Neutrophil (primary cell): ENCODE data around the gene CFAP61.

Experiments
- H3K27ac ChIP-seq: fragments of 200-600 bp; sonication (generic); 2 replicates; pipeline ENCODE4 v1.5.1; 2016; ENCODE audit warnings: mild to moderate bottlenecking, moderate library complexity
- H3K27me3 ChIP-seq: fragments of 200-600 bp; sonication (generic); 2 replicates; pipeline ENCODE4 v1.6.0; 2016; ENCODE audit warnings: mild to moderate bottlenecking
- H3K36me3 ChIP-seq: fragments of 200-600 bp; sonication (generic); 2 replicates; pipeline ENCODE4 v1.5.1; 2017
- H3K4me1 ChIP-seq, 2 experiments: fragments of 200-600 bp in 1 of 2; sonication (generic) in 1 of 2; 1 replicate in 1 of 2; 2 replicates in 1 of 2; pipeline versions ENCODE4 v1.5.1 to v1.6.1; 2013 to 2016; ENCODE audit warnings: low read depth in 1 of 2, low read length in 1 of 2, mild to moderate bottlenecking in 1 of 2, moderate library complexity in 1 of 2; ENCODE audit not compliant: control insufficient read depth in 1 of 2, insufficient read depth in 1 of 2
- H3K4me3 ChIP-seq, 2 experiments: fragments of 200-600 bp in 1 of 2; sonication (generic) in 1 of 2; 1 replicate in 1 of 2; 2 replicates in 1 of 2; pipeline ENCODE4 v1.5.1; 2013 to 2016; ENCODE audit warnings: low read depth in 1 of 2, low read length in 1 of 2, mild to moderate bottlenecking in 1 of 2, moderate library complexity in 1 of 2
- H3K9me3 ChIP-seq: fragments of 200-600 bp; sonication (generic); 2 replicates; pipeline ENCODE4 v1.5.1; 2016
- CTCF ChIP-seq: fragments of 200-600 bp; sonication (generic); IDR thresholded peaks from 2 replicates; pipeline ENCODE4 v1.5.1; 2016; ENCODE audit warnings: antibody characterized with exemption

CFAP61 gene

DNA sequence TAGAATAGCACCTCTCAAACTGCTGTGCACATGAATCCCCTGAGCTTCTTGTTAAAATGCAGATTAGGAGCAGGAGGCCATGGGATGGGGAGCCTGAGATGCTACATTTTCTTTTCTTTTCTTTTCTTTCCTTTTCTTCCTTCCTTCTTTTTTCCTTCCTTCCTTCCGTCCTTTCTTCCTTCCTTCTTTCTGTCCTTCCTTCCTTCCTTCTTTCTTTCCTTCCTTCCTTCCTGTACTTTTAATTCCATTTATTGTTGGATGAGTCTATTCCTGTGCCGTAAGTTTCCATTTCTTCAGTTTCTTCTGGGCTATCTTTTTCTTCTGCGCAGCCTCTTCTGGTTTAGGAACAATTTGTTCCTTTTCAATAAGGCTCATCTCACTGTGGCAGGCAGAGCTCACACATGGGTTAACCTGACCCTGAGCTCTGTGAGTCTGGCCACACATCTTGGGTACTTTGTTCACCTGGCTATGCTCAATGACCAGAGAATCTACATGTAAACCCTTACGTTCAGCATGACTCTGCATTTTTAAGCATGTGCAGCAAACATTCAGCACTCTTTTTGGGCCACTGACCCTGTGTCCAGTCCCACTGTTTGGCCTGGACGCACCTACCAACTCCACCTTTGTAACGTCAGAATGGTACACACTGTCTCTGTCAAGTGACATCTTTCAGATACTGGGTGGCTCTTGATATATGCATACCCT, 200.9 kb downstream of the CFAP61 start:
- TF ChIP-seq CTCF = no peak
- no peaks in the 10 kb centered on the region for H3K9me3 ChIP-seq
- no peaks in the 10 kb centered on the region for H3K36me3 ChIP-seq
- H3K4me3 ChIP-seq = no peak overlapping the region
- peaks cover 6 to 14% of the 10 kb centered on the region in 2 experiments for H3K4me1 ChIP-seq
- H3K27ac ChIP-seq = no peak overlapping the region
- H3K27me3 ChIP-seq = no peaks in the 10 kb centered on the region

- no peak overlapping the region for H3K27ac ChIP-seq
- TF ChIP-seq CTCF = no peak
- H3K4me1 ChIP-seq = peaks cover 6 to 12% of the 10 kb centered on the region in 2 experiments
- no peaks in the 10 kb centered on the region for H3K27me3 ChIP-seq
- H3K4me3 ChIP-seq = no peak overlapping the region
- H3K36me3 ChIP-seq = no peaks in the 10 kb centered on the region
- H3K9me3 ChIP-seq = no peaks in the 10 kb centered on the region
Measured at GRCh38 chr20:20253744-20254330, 201.5 kb downstream of the CFAP61 start.

- H3K9me3 ChIP-seq = no peaks in the 10 kb centered on the region
- no peak for TF ChIP-seq CTCF
- no peaks in the 10 kb centered on the region for H3K27me3 ChIP-seq
- peaks cover 15 to 20% of the 10 kb centered on the region in 2 experiments for H3K4me1 ChIP-seq
- H3K27ac ChIP-seq = no peak overlapping the region
- H3K4me3 ChIP-seq = no peak overlapping the region
- no peaks in the 10 kb centered on the region for H3K36me3 ChIP-seq
Measured at GRCh38 chr20:20255099-20255498, 202.8 kb downstream of the CFAP61 start.

GRCh38 chr20:20259533-20259932, 207.2 kb downstream of the CFAP61 start:
- no peaks in the 10 kb centered on the region for H3K9me3 ChIP-seq
- TF ChIP-seq CTCF = no peak
- peaks cover 51 to 55% of the 10 kb centered on the region in 2 experiments for H3K4me1 ChIP-seq
- H3K27me3 ChIP-seq = no peaks in the 10 kb centered on the region
- H3K27ac ChIP-seq = peak overlapping the region; percentile 46
- H3K36me3 ChIP-seq = no peaks in the 10 kb centered on the region
- no peak overlapping the region for H3K4me3 ChIP-seq

DNA sequence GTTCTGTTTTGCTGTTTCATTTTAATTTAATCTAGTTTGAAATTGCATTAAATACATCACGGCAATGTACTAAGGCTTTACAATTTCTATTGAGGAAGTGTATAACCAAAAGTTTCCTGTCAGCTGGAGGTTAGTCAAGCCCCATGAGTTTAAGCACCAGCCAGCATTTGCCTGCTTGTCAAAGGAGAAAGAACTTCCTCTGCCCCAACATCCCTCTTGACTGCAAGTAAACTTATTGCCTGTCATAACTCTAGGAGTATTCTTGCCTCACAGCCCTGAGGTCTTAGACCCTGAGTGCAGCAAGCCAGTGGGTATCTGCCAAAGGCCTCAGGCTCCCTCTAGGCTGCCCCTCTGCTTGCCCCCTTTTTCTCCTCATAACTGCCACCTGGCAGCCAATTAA, 208.8 kb downstream of the CFAP61 start:
- no peak for TF ChIP-seq CTCF
- H3K36me3 ChIP-seq = no peaks in the 10 kb centered on the region

More for the DNA sequence above, 208.8 kb downstream of the CFAP61 start:
- no peaks in the 10 kb centered on the region for H3K9me3 ChIP-seq
- peak overlapping the region; percentile 60 for H3K27ac ChIP-seq
- no peak overlapping the region for H3K4me3 ChIP-seq
- peaks cover 45 to 48% of the 10 kb centered on the region in 2 experiments for H3K4me1 ChIP-seq
- no peaks in the 10 kb centered on the region for H3K27me3 ChIP-seq
